HepG2 (cell line): ENCODE measurements around the gene AGER. TPM values are rescaled to one million over a fixed set of nuclear protein-coding genes. Genes with fewer than 3 reads are reported as not detected.

Source experiments
- ELF3 ChIP-seq: IDR thresholded peaks from 2 replicates; pipeline ENCODE4 v1.6.1; 2016; ENCODE audit warnings: missing genetic modification reagents, missing compliant biosample characterization
- FOXA3 ChIP-seq: IDR thresholded peaks from 2 replicates; pipeline ENCODE4 v1.6.1; 2016; ENCODE audit warnings: missing genetic modification reagents, missing compliant biosample characterization
- JUND ChIP-seq: sonication (generic); formaldehyde crosslinking; IDR thresholded peaks from 2 replicates; pipeline ENCODE4 v1.8.0; 2022; ENCODE audit warnings: mild to moderate bottlenecking, missing genetic modification reagents
- KAT7 ChIP-seq: IDR thresholded peaks from 2 replicates; pipeline ENCODE4 v1.6.1; 2018; ENCODE audit warnings: borderline replicate concordance, missing compliant biosample characterization
- KDM2A ChIP-seq: sonication (generic); formaldehyde crosslinking; IDR thresholded peaks from 2 replicates; pipeline ENCODE4 v1.4.0; 2020; ENCODE audit warnings: low read depth, missing genetic modification reagents, borderline replicate concordance
- MLXIP ChIP-seq: sonication (generic); formaldehyde crosslinking; IDR thresholded peaks from 2 replicates; pipeline ENCODE4 v1.9.0; 2021; ENCODE audit warnings: missing genetic modification reagents, borderline replicate concordance
- NFYC ChIP-seq: IDR thresholded peaks from 2 replicates; pipeline ENCODE4 v1.6.1; 2016; ENCODE audit warnings: missing genetic modification reagents, missing compliant biosample characterization
- PATZ1 ChIP-seq: sonication (generic); formaldehyde crosslinking; IDR thresholded peaks from 2 replicates; pipeline ENCODE4 v1.4.0; 2020; ENCODE audit warnings: missing genetic modification reagents
- SMARCC2 ChIP-seq: fragments of 450-650 bp; IDR thresholded peaks from 2 replicates; pipeline ENCODE4 v1.6.1; 2017; ENCODE audit warnings: antibody characterized with exemption, mild to moderate bottlenecking
- SMYD3 ChIP-seq: sonication (generic); formaldehyde crosslinking; IDR thresholded peaks from 2 replicates; pipeline ENCODE4 v1.8.1; 2023; ENCODE audit warnings: mild to moderate bottlenecking, missing genetic modification reagents
- ZBTB1 ChIP-seq: sonication (generic); formaldehyde crosslinking; IDR thresholded peaks from 2 replicates; pipeline ENCODE4 v1.4.0; 2020; ENCODE audit warnings: missing genetic modification reagents, borderline replicate concordance
- ZGPAT ChIP-seq: IDR thresholded peaks from 2 replicates; pipeline ENCODE4 v1.6.1; 2016; ENCODE audit warnings: mild to moderate bottlenecking
- ZNF138 ChIP-seq: sonication (generic); formaldehyde crosslinking; IDR thresholded peaks from 2 replicates; pipeline ENCODE4 v1.5.0; 2020; ENCODE audit warnings: mild to moderate bottlenecking, low read depth, missing genetic modification reagents
- ZNF33B ChIP-seq: sonication (generic); formaldehyde crosslinking; IDR thresholded peaks from 2 replicates; pipeline ENCODE4 v1.5.1; 2020; ENCODE audit warnings: mild to moderate bottlenecking, missing genetic modification reagents
- ZNF496 ChIP-seq: sonication (generic); formaldehyde crosslinking; IDR thresholded peaks from 2 replicates; pipeline ENCODE4 v1.8.1; 2023; ENCODE audit warnings: mild to moderate bottlenecking, moderate library complexity, missing genetic modification reagents; ENCODE audit not compliant: insufficient replicate concordance
- ZNF562 ChIP-seq: sonication (generic); formaldehyde crosslinking; IDR thresholded peaks from 2 replicates; pipeline ENCODE4 v1.8.0; 2022; ENCODE audit warnings: missing genetic modification reagents, borderline replicate concordance
- ZNF7 ChIP-seq: IDR thresholded peaks from 2 replicates; pipeline ENCODE4 v1.6.1; 2016; ENCODE audit warnings: missing biosample characterization, missing genetic modification reagents
- ZNF780A ChIP-seq: sonication (generic); formaldehyde crosslinking; IDR thresholded peaks from 2 replicates; pipeline ENCODE4 v1.8.0; 2022; ENCODE audit warnings: mild to moderate bottlenecking, missing genetic modification reagents, moderate library complexity
- ZNF879 ChIP-seq: sonication (generic); formaldehyde crosslinking; IDR thresholded peaks from 2 replicates; pipeline ENCODE4 v1.8.1; 2023; ENCODE audit warnings: missing genetic modification reagents
- polyA plus RNA-seq, 8 experiments: library from polyadenylated mRNA; depleted of rRNA in 3 of 8; stranded (reverse) in 7 of 8; unstranded in 1 of 8; fragments of >200 nt; fragmentation: Illumina TruSeq in 4 of 8; extraction: Trizol in 4 of 8; gene quantifications; 2 replicates each; pipeline versions ENCODE4 v1.2.1 to v1.2.3, GENCODE V29; 2011 to 2016; ENCODE audit warnings: low read depth in 4 of 8, missing spikeins in 1 of 8, mixed read lengths in 1 of 8; ENCODE audit not compliant: insufficient read depth in 1 of 8
- total RNA-seq, 5 experiments: library from RNA; depleted of rRNA; stranded (reverse); fragments of >200 nt; fragmentation: Illumina TruSeq; extraction: Trizol; gene quantifications; 2 replicates each; pipeline ENCODE4 v1.2.3, GENCODE V29; 2016; ENCODE audit warnings: low read depth in 1 of 5
- TF ChIP-seq, protein P1 (sequence below): sonication (generic); formaldehyde crosslinking; IDR thresholded peaks from 2 replicates; pipeline ENCODE4 v1.5.0; 2020; ENCODE audit warnings: mild to moderate bottlenecking, missing genetic modification reagents

Gene AGER
- total and polyA plus RNA-seq, 2 of the 13 experiments (the other 11 are each of a cell fraction or from before 2014, with no cell fraction given), result 1.9 to 5.1 TPM

GRCh38 chr6:32154514-32155161 is 29.4 kb downstream of the AGER start (continued):
- TF ChIP-seq ZNF33B (CRISPR knock-in tag), result peak; percentile 43; the same call in 1 of the 2 replicates
- peak; percentile 88; the same call in 1 of the 2 replicates for TF ChIP-seq KDM2A
- no peak for TF ChIP-seq ZNF138 (CRISPR knock-in tag)
- TF ChIP-seq JUND (CRISPR knock-in tag), result no peak; the same call in 1 of the 2 replicates
- TF ChIP-seq ZGPAT (CRISPR knock-in tag), result no peak; the same call in 1 of the 2 replicates
- peak; percentile 83; the same call in 1 of the 2 replicates for TF ChIP-seq KAT7 (CRISPR knock-in tag)
- TF ChIP-seq ZNF879 (CRISPR knock-in tag), result 0 out of 2 replicates have a peak, but pooled peaks have one; percentile 66
- peak; percentile 15; the same call in 1 of the 2 replicates for TF ChIP-seq FOXA3 (CRISPR knock-in tag)
- peak; percentile 39; the same call in 1 of the 2 replicates for TF ChIP-seq NFYC (CRISPR knock-in tag)
- 0 out of 2 replicates have a peak, but pooled peaks have one; percentile 15 for TF ChIP-seq ZBTB1 (CRISPR knock-in tag)
- TF ChIP-seq ELF3 (CRISPR knock-in tag), result no peak; the same call in 1 of the 2 replicates
- TF ChIP-seq ZNF562, result no peak
- TF ChIP-seq ZNF780A (CRISPR knock-in tag), result peak; percentile 57
- TF ChIP-seq, protein P1, sequence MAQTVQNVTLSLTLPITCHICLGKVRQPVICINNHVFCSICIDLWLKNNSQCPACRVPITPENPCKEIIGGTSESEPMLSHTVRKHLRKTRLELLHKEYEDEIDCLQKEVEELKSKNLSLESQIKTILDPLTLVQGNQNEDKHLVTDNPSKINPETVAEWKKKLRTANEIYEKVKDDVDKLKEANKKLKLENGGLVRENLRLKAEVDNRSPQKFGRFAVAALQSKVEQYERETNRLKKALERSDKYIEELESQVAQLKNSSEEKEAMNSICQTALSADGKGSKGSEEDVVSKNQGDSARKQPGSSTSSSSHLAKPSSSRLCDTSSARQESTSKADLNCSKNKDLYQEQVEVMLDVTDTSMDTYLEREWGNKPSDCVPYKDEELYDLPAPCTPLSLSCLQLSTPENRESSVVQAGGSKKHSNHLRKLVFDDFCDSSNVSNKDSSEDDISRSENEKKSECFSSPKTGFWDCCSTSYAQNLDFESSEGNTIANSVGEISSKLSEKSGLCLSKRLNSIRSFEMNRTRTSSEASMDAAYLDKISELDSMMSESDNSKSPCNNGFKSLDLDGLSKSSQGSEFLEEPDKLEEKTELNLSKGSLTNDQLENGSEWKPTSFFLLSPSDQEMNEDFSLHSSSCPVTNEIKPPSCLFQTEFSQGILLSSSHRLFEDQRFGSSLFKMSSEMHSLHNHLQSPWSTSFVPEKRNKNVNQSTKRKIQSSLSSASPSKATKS, result no peak
- no peak for TF ChIP-seq MLXIP (CRISPR knock-in tag)
- TF ChIP-seq SMARCC2, result no peak
- TF ChIP-seq ZNF7 (CRISPR knock-in tag), result no peak
- TF ChIP-seq PATZ1 (CRISPR knock-in tag), result peak; percentile 91
- TF ChIP-seq ZNF496, result no peak
- TF ChIP-seq SMYD3 (CRISPR knock-in tag), result peak; percentile 86
